Epithelial cell of alveolus of lung (primary cell): Measurements from ENCODE around the gene LCMT2. TPM values are rescaled to one million over a fixed set of nuclear protein-coding genes. Genes with fewer than 3 reads are reported as not detected.

Experiments
- total RNA-seq: library from RNA; depleted of rRNA; stranded (reverse); fragments of >200 nt; gene quantifications from 2 replicates; pipeline ENCODE4 v1.2.1, GENCODE V29; 2015

The LCMT2 gene, protein sequence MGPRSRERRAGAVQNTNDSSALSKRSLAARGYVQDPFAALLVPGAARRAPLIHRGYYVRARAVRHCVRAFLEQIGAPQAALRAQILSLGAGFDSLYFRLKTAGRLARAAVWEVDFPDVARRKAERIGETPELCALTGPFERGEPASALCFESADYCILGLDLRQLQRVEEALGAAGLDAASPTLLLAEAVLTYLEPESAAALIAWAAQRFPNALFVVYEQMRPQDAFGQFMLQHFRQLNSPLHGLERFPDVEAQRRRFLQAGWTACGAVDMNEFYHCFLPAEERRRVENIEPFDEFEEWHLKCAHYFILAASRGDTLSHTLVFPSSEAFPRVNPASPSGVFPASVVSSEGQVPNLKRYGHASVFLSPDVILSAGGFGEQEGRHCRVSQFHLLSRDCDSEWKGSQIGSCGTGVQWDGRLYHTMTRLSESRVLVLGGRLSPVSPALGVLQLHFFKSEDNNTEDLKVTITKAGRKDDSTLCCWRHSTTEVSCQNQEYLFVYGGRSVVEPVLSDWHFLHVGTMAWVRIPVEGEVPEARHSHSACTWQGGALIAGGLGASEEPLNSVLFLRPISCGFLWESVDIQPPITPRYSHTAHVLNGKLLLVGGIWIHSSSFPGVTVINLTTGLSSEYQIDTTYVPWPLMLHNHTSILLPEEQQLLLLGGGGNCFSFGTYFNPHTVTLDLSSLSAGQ
- 5.9 and 6.9 TPM in 2 replicates for total RNA-seq

GRCh38 chr15:43329960-43330779, at the start of gene LCMT2:
LCMT2 (minus strand) TSS chr15:43330573; CDS start chr15:43330489, 84 bp downstream.

DNA sequence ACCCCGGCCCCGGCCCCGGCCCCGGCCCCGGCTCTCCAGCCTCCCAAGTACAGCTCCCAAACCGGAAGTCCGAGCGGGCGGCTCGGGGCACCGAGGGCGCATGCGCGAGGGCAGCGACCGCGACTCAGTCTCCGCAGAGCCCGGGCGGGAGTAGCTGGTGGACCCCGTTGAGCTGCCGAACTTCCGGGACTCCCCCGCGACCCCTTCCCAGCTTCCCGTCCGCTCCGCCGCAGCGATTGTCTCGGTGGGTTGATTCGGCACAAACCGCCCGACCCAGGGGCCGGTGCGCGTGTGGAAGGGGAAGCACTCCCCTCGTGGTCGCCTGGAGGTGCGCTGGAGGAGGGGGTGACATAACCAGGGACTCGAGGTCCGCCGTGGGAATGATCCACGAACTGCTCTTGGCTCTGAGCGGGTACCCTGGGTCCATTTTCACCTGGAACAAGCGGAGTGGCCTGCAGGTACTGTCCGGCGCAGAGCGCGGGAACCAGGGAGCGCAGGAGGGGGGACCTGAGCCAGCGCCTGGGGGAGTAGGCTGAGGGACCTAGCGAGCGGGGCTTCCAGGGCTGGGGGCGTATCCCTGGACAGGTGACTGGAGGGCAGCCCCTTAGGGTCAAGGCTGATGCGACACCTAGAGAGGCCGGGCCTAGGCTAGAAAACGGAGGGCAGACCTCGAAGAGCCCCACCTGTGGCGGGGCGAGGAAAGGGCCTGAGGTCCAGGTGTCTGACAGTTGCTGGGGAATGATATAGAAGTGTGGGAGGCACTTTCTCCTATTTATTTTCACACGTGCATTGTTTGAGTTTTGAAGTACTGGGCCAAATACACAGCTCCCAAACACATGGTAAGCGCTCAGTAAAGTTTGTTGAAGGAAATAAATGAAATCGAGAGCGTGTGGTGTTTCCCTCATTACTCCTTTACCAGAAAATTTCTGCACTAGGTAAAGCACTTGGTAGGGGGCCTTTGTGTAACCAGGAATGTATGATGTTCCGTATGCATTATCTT, 40.9 kb upstream of the LCMT2 start, which contains the start of the genes TUBGCP4 and ZSCAN29:
Gene TUBGCP4 (plus strand): TSS at position 127 of the 1,000 bp plus-strand sequence. CDS start 254 bp downstream, at position 381.
Gene ZSCAN29 (minus strand): TSS at position 69 of the 1,000 bp plus-strand sequence. CDS start 1,130 bp downstream, outside the sequence.

GRCh38 chr15:43302205-43302817, 28.1 kb downstream of the LCMT2 start, which contains the start of gene TGM7:
TGM7 (minus strand) TSS chr15:43302255.

Other genes with a start within 250 kb of the LCMT2 start
- gene UBR1, start 224.5 kb downstream of the LCMT2 start, total RNA-seq, result 14.1 and 15.8 TPM in 2 replicates
- 6.9 and 9.7 TPM in 2 replicates for gene TMEM62, start 197.0 kb downstream of the LCMT2 start, total RNA-seq
- 36.7 and 55.6 TPM in 2 replicates for gene CCNDBP1, start 145.2 kb downstream of the LCMT2 start, total RNA-seq
- not detected in 2 replicates for gene EPB42, start 109.6 kb downstream of the LCMT2 start, total RNA-seq
- gene TGM5, start 63.6 kb downstream of the LCMT2 start, total RNA-seq, result not detected in 2 replicates
- gene TGM7, start 28.3 kb downstream of the LCMT2 start, total RNA-seq, result not detected in 2 replicates
- 6.3 and 13.0 TPM in 2 replicates for gene ZSCAN29, start 40.5 kb upstream of the LCMT2 start, total RNA-seq
- gene TUBGCP4, start 40.5 kb upstream of the LCMT2 start, total RNA-seq, result 12.3 and 12.6 TPM in 2 replicates
- 23.3 and 37.8 TPM in 2 replicates for gene TP53BP1, start 162.6 kb upstream of the LCMT2 start, total RNA-seq
- 26.2 and 29.1 TPM in 2 replicates for gene MAP1A, start 187.0 kb upstream of the LCMT2 start, total RNA-seq